Renal pelvis (tissue), 4 donors: Measurements from ENCODE around the gene RASAL1. TPM values are rescaled to one million over a fixed set of nuclear protein-coding genes. Genes with fewer than 3 reads are reported as not detected.

ENCODE experiments used
- DNase-seq: peaks from one replicate; pipeline ENCODE4 v3.0.0-alpha.2; 2013
- polyA plus RNA-seq, 3 donors: library from polyadenylated mRNA; unstranded; fragments of 120-200 nt; gene quantifications; one replicate each; pipeline ENCODE4 v1.2.1, GENCODE V29; 2013; ENCODE audit not compliant: insufficient read length in 3 of 3

The RASAL1 gene
- polyA plus RNA-seq, 3 donors = 8.7 to 10.6 (median 9.9) TPM

DNA sequence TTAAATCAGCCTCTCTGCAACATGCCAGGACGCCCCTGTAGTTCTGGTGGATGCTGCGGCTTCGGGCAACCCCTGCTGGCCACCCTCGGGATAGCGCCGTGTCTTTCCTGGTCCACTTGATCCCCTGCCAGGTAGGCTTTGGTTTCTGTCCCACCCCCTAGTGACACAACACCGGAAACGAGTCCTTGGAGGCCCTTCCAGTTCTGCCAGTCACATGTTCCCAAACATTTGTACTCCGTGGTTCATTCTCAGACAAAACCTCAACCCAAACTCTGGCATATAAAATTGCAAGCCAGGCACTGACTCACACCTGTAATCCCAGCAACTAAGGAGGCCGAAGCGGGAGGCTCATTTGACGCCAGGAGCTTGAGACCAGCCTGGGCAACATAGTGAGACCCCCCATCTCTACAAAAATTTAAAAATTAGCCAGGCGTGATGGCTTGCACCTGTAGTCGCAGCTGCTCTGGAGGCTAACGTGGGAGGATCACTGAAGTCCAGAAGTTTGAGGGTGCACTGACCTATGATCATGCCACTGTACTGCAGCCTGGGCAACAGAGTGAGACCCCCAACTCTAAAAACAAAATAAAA, 37.0 kb downstream of the RASAL1 start:
- DNase-seq = peak; percentile 76

DNA sequence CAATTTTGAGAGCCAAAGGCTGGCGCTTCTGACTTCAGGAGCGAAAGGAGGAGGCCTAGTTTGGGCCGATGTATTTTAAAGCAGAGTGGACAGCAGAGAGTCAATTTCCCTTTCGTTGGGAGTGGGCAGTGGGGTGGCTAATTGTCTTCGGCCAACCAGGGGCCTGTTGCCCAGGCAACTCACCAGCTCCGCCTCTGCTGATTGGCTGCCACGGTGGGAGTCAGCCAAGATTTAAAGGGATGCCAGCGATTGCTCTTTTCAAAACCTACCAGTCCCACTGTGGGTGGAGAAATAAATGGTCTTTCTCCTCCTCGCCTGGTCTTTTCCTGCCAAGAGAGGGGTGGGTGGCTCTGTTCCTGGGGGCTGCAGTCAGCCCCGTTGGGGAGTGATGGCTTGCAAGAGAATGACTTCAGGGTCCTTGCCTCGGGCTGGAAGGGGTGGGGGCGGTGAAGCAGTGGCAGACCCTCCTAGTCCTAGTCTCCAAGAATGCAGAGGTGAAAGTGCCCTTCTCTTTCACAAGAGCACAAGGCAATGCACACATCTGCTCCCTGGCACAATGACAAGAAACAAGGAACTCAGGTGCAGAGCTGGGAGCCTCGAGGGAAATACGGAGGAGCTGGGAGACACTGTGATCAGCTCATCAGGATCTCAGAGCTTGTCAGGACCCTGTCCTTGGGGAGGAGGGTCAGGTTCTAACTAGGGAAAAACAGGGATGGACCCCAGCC, 37.7 kb downstream of the RASAL1 start:
- no peak for DNase-seq

DNA sequence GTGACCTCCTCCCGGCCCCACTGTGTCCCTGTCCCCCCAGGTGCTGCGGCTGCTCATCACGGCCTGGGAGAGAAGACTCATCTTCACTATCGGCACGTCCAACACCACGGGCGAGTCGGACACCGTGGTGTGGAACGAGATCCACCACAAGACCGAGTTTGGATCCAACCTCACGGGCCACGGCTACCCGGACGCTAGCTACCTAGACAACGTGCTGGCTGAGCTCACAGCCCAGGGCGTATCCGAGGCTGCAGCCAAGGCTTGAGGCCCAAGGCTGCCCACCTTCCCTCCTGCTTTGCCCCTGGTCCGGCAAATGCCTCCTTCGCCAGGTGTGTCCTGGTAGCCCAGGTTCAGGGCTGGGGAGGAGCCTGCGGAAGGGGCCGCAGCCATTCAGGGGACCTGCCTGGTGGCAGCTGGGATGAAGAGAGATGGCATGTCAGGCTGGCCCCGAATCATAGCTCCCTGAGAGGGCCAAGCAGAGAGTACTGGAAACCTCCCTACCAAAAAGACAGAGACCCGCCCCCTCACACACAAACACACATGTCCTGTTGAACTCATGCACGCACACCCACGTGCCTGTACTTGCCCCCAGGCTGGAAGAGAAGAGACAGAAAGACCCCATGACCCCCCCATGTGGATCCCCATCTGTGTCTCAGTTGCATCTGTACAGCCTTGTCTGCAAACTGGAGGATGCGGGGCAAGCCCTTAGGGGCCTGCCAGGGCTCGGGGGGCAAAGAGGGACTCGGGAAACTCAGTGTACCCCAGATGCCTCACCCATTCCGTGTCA, 38.7 kb downstream of the RASAL1 start:
- DNase-seq = no peak

DNA sequence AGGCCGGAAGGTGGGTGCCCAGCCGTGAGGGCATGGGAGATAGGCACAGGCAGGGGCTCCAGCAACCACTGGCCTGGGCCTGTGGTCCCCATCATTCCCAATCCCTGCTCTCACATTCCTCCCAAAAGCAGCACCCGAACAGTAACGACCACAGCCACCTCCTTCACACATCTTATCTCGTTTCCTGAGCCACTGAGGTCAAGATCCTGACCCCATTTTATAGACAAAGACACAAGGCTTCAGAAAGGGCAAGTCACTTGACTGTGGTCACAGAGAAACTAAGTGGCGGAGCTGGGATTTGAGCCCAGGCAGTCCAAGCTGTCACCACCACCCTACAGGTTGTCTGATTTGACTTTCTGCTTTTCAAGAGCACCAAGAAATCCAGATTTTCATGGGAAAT, 40.2 kb downstream of the RASAL1 start:
- no peak for DNase-seq

DNA sequence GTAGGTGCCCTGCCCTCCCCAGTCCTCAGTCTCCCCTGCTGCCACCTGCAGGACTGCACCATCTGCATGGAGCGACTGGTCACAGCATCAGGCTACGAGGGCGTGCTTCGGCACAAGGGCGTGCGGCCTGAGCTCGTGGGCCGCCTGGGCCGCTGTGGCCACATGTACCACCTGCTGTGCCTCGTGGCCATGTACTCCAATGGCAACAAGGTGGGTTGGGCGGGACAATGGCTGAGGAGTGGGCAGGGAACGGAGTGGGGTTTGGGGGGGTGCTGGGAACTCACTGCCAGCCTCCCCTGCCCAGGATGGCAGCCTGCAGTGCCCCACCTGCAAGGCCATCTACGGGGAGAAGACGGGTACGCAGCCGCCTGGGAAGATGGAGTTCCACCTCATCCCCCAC, 40.8 kb downstream of the RASAL1 start:
- DNase-seq = no peak

DNA sequence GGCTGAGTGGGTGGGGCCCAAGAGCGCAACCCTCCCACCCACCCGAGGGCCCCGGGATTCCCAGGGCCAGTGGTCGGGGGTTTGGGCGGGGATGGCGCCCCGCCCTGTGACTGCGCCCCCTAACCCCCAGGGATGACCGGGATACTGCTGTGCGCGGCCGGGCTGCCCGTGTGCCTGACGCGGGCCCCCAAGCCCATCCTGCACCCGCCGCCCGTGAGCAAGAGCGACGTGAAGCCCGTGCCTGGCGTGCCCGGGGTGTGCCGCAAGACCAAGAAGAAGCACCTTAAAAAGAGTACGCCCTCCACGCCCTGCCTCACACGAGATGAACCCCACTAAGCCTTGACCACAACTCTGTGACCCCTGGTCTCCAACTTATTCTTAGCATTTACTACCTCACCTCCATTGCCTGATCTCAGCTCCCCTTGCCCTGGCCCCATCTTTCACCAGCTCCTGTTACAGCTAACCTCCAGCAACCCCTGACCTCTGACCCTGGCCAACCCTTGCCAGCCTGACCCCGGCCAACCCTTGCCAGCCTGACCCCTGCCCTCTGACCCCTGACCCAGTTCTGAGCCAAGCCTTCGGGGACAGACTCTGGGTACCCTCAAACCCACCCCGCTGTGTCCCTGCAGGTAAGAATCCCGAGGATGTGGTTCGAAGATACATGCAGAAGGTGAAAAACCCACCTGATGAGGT, 42.0 kb downstream of the RASAL1 start:
- no peak for DNase-seq

DNA sequence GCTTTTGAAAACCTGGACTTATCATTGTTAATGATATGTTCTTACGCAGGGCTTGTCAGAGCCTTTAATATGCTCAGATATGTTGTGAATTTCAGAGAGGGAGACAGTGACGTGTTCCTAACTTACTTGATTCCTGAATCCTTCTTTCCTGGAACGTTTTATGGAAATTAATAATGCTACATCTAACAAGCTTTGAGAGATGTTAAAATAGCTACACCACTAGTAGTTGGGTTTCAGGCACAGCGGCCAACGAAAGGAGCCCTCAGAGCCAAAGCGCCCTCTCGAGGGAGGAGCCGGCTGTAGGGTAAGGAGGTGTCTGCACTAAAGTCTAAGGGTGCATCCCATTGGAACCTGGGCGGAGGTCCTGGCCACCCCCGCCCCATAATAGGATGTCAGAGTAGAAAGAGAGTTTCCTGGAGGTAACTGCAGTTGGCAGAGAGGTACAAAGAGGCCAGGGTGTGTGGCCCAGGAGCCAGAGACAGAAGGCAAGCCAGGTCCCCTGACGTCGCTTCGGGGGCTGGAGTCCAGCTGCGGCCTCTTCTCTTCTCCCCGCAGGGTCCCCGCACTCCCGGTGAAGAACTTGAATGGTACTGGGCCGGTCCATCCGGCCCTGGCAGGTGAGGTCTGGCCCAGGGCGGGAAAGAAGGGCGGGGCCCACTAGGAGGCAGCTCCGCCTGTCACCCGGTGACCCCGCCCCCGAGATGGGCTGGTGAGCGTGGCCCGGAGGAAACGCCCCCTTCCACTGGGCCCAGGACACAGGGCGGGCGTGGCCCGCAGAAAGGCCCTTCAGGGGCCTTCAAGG, 42.8 kb downstream of the RASAL1 start:
- DNase-seq = no peak

DNA sequence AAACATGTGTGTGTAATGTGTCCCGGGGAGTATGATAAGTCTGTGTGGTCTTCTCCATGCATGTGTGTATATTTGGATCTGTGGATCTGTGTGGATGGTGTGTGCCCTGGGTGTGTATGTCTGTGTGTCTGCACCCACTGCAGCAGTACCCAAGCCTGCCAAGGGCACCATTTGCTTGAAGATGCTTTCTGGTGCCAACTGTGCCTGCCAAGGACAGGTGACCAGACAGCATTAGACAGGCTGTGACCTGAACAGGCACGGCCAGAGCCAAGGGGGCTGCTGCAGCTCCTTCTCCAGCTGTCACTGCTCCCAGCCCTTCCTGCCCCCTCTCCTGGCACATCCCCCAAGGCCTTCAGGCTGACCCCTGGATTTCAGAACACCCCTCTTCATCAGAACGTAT, 44.1 kb downstream of the RASAL1 start:
- no peak for DNase-seq

DNA sequence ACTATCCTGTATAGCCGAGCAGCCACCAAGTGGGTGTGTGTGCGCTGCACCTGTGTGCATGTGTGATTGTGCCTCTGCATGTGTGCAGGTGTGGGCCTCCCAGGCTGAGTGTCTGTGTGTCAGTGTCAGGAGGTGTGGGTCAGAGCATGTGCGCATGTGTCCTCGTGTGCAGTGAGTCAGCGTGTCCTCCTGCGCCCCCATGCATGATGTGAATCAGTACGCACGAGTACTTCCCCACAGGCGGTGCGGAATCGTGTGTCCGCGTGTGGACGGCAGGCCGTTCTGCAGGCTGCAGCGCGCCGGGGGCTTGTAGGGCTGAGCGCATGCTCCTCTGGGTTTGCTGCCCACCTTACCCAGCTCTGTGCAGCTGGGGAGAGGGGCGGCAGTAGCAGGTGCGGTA, 44.8 kb downstream of the RASAL1 start:
- DNase-seq = no peak

DNA sequence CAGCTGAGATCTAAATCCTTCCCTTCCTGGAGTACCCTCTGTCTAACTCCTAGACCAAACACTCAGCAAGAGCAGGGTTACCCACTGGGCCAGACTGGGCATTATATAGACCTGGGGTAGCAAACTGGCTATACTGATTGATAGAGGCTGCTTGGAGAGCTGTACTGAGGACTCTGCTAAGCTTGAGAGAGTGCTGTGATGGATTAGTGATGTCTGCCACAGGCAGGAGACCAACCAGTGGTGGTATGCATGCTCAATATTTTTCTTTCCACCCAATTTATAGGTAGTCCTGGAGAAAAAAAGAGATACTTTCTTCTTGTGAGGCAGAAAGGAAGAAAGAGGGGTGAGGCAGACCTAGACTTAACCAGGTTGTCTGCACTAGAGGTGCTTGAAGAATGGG, 45.7 kb downstream of the RASAL1 start:
- no peak for DNase-seq

DNA sequence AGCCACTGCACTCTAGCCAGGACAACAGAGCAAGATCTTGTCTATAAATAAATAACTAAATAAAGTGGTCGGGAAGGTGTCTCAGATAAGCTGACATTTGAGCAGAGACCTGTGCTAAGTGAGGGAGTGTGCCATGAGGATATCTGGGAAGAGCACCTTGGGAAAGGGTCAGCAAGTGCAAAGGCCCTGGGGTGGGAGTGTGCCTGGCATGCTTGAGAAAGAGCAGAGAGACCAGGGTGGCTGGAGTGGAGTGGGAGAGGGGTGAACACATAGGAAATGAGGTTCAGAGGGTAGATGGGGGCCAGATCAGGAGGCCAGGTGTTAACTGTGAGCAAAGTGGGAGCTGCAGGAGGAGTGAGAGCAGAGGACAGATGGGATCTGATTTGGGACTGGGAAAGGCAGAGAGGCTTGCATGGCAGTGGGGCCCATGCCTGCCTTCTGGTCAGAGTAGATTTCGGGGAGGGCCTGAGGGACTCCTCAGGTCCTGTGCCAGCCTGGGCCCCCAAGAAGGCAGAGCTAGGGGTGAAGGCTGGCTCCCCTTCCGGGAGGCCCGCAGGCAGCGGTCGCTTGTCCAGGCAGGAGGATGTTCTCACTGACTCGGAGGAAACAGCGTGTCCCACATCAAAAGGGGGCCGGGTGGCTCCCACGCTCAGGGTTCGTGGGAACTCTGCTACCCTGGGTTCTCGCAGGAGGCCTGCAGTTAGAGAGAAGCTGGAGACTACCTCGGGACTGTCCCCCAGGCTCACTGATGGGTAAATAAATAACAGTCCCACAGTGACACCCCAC, 46.4 kb downstream of the RASAL1 start:
- no peak for DNase-seq

DNA sequence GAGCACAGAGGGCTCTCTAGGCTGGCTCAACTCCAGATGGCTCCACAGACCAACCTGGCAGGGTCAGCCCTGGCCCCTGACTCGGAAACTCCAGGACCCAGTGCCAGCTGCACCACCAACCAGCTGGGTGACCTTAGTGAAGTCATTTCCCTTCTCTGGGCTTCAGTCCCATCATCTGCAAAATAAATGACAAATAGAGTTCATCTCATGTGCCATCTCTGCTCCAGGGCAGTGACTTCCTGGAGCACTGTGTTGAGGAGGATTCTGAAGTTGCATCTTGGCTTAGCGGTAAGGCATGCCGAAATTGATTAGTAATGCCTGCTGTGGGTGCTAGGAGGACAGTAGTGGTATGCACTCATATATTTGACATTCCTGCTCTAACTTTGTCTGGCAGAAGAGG, 47.5 kb downstream of the RASAL1 start:
- DNase-seq = no peak

DNA sequence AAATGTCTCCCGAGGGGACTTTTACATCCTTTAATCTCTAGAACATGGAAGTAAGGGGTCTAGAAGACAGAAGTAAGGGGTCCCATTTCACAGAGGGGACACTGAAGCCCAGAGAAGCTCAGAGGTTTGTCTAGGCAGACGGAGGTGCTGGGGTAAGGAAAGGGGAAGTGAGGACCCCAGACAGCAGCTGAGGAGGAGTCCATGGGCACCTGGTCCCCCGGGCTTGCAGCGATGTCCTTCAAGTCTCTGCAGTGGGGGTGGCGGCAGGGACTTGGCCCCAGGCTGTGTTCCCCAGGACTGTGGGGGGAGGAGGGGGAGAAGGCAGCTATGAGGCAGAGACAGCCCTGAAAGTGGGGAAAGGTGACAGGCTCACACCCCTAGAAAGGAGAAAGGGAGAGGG, 48.4 kb downstream of the RASAL1 start:
- DNase-seq = no peak

DNA sequence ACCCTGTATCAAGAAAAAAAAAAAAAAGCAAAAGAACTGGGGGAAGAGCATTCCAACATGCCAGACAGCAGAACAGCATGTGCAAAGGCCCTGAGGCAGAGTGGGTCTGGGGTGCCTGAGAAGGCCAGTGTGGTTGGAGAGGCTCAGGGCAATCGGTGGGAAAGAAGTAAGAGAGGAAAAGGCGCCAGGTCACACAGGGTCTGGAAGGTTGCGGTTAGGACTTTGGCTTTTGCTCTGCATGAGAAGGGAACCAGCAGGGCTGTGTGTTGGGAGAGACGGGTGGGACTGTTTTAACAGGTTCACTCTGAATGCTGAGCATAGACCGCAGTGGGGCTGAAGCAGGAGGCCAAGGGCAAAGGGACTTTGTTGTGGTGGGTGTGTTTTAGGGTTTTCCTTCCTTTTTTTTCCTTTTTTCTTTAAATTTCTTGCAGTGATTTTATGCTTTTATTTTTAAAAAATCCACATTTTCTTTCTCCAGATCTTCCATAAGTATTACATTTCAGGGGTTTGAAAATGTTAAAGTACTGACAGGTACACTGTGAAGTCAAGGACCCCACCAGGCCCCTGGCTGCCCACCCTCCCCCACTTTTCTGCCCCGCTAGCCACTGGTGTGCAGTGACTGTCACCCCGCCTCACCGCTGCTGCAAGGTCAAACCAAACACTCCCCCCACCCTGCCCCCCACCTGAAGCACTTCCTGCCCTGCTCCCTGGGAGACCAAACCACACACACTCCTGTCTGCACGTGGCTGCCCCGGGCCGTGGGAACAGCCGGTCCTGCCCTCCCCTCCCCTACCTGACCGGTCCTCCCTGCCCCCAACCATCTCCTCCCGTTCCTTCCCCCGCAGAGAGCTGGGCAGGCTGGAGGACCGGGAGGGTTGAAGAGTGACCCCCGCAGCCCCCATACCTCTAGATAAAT, 49.1 kb downstream of the RASAL1 start:
- no peak for DNase-seq

DNA sequence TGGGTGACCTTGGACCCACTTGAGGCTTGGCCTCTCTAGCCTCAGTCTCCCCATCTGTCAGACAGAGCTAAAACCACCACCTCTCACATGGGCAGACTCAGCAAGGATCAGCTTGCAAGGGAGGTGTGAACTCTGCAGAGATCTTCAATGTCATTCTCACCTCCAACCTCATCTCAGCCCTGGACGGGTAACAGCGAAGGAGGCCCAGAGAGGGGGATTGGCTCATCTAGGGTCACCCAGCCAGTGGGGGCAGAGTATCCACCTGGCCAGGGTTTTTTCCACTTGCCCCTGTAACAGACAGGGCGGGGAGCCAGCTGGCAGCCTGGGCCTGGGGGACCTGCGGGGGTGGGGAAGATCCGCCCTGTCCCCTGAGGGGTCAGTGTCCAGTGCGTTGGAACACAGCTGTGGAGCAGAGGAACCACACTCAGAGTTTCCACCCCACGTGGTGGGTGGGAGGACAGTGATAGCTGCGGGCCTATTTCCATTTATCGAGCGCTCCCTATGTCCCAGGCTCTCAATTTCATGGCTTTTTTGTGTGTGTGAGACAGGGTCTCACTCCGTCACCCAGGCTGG, 51.6 kb downstream of the RASAL1 start:
- DNase-seq = no peak

DNA sequence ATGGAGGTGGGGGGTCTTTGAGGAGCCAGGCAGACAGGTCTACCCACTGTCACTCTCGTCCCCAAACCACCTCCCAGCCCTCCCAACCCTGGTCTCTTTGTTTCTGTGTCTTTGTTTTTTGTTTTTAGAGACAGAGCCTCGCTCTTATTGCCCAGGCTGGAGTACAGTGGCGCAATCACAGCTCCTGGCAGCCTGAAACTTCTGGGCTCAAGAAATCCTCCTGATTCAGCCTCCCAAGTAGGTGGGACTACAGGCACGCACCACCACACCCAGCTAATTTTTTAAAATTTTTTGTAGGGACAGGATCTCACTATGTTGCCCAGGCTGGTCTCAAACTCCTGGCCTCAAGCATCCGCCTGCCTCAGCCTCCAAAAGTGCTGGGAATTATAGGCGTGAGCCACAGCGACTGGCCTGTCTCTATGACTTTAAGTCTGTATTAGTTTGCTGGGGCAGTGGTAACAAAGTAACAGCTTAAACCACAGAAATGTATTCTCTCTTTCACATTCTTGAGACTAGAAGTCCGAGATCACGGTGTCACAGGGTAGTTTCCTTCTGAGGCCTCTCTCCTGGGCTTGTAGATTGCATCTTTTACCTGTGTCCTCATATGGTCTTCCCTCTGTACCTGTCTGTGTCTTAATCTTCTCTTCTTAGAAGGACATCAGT, 52.9 kb downstream of the RASAL1 start:
- no peak for DNase-seq

DNA sequence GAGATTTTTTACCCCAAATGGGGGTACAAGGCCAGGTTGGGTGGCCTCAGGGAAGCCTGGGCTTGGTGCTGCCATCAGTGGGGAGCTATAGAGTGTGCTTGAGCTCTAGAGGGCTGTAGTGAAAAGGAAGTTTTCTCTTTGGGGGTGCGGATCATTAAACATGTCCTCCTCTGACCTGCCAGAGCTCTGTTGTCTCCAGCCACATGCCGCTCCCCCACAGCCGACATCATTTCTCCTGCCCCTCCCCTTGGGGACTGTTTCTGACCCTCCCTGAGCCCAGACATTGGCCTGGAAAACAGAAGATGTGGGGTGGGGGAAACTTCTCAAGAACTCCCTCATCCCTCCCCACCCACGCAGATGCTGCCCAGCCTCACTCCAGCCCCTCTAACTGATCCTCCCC, 53.7 kb downstream of the RASAL1 start:
- DNase-seq = no peak

DNA sequence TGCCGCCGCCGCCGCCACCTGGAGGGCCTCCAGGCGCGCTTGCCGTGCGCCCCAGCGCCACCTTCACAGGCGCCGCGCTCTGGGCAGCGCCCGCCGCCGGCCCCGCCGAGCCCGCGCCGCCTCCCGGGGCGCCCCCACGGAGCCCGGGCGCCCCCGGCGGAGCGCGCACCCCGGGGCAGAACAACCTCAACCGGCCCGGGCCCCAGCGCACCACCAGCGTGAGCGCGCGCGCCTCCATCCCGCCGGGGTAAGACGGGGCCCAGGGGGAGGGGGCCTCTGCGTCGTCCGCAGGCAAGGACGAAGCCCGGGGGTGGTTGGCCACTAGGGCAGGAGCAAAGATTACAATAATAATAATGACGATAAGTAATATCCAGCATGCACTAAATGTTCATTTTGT, 57.7 kb downstream of the RASAL1 start:
- no peak for DNase-seq
